T follicular helper cell (primary cell): ENCODE measurements around the gene KCNMA1.

ENCODE experiments used
- DNase-seq: peaks from one replicate; pipeline ENCODE4 v3.0.0-alpha.2; 2020; ENCODE audit warnings: low read depth

Gene KCNMA1

DNA sequence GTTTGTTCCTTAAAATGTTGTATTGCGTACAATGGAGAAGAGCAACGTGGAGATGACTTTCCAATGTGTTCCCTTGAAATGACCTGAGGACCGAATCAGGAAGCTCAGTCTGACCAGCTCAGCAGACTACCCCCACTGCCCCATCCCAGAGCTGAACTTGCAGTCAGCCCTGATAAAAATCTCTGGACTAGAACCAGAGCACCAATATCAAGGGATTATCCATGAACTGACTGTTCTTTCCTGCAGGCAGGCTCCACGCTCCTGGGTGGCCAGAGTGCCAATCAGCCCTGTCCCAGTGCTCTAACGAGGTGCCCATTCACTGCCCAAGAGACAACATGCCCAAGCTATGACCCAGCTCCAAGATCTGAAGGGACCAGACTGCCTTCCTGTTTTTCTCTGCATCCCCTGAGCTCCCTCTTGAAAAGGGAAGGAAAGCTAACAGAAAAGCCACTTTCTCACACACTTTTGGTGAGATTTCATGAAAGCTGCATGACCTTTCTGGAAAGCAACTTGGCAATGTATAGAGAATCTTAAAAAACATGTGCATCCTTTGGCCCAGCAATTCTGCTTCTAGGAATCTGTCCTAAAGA lies 130.2 kb downstream of the KCNMA1 start:
- no peak for DNase-seq

DNA sequence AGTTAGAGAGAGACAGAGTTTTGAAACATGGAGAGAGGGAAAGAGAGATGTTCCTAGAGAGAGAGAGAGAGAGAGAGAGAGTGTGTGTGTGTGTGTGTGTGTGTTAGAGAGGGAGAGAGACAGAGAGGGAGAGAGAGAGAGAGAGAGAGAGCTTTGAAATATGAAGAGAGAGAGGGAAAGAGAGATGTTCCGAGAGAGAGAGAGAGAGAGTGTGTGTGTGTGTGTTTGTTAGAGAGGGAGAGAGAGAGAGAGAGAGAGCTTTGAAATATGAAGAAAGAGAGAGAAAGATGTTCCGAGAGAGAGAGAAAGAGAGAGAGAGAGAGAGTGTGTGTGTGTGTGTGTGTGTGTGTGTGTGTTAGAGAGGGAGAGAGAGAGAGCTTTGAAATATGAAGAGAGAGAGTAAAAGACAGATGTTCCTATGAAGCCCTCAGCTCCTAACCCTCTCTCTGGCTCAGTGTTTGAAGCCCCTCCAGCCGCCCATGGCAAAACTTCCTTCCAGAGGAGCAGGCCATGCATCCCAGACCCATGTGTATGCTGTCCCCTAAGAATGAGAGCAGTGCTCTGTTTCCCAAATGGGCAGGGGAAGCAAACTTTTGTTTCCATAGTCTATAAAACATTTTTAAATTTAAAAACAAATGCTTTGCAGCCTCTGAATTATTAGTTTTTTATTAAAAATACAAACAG lies 130.9 kb downstream of the KCNMA1 start:
- DNase-seq: no peak

DNA sequence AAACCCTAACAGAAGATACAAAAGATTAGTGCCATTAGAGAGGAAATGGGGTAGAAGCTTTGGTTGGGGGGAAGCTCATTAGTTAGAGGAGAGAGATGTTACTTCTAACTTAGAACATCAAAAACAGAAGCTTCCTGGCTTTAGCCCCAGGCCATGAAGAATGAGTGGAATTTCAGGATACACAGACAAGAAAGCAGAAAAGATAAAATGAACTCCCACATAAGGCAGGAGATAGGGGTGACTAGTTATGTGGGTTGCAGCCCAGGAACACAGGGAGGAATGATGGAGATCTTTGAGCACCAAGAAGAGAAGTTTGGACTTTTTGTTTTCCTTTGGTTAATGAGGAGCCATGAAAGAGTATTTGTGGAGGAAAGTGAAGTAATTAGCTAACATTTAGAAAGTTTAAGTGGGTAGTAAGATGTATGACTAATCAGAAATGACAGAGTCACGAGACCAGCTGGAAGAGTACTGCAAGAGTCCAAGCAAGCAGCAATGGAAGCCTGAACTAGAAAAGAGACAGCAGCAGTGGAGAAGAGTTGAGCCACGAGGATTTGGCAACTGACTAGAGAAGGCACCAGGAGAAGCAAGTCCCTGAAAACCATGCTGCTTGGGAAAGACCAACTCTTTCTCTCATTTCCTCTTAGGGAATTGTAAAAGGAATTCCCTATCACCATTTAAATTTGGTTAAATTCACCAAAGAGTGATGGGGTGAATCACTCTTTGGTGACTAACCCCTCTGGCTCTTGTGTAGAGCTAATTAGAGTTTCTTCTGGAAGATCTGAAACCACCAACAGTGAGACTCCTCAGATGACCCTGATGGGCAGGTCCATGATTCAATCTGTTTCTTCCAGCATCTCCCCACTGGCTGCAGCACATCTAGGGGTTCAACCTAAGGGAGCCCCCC lies 131.9 kb downstream of the KCNMA1 start:
- no peak for DNase-seq

DNA sequence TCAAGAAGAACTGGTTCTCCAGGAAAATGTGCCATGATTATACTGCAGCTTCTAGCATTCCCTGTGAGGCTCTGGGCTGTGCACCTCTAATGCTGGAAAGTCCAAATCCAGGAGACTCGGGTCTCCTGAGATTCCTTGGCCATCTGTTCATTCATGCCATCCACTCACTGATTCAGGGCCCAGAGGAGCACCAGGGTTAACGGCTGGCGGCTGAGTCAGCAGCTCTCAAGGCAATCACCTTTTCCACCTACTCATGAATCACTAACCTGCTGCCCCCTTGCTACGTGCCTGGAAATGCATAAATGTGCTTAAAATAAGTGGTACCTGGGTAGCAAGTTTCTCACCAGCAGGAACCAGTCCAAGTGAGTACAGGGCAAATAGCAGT lies 132.7 kb downstream of the KCNMA1 start:
- no peak for DNase-seq

DNA sequence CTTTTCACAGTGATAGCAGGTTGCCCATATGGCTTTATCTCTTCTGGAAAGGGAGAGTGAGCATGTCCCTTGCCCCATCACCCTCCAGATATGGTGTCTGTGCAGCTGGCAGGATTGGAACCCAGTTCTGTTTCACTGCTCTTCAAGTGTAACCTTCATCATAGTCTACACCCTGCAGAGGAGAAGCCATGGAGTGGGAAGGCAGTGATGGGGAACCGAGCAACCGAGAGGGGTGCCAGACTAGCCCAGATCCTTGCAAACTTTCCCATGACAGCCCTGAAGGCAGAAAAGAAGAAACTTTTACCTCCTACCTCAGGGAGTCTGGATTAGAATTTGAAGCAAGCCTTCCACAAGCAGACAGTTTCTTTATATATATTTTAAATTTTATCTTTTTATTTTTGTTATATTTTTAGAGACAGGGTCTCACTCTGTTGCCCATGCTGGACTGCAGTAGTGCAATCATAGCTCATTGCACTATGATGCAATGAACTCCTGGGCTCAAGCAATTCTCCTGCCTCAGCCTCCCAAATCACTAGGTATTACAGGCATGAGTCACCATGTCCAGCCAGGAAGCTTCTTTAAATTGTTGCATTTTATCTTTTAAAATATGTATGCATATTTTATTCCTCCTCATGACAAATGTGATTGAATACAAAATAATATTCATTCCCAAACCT lies 133.3 kb downstream of the KCNMA1 start:
- no peak for DNase-seq

DNA sequence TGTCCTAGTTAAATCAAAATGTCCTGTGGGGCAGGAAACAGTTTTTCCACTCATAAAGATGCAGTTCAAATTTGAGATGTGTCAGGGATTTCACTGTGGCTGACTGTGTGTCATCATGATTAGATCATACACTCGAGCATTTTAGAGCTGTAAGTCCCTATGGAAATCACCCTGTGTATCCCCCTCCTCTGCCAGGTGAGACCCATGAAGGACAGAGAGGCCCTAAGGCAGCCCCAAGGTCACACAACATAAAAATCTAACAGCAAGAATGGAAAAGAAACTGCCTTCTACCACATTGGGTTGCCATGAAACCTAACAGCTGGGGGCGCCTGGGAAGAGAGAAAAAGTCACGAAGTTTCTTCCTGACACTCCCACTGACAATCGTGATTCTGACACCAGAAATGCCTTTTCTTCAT lies 135.8 kb downstream of the KCNMA1 start:
- no peak for DNase-seq

DNA sequence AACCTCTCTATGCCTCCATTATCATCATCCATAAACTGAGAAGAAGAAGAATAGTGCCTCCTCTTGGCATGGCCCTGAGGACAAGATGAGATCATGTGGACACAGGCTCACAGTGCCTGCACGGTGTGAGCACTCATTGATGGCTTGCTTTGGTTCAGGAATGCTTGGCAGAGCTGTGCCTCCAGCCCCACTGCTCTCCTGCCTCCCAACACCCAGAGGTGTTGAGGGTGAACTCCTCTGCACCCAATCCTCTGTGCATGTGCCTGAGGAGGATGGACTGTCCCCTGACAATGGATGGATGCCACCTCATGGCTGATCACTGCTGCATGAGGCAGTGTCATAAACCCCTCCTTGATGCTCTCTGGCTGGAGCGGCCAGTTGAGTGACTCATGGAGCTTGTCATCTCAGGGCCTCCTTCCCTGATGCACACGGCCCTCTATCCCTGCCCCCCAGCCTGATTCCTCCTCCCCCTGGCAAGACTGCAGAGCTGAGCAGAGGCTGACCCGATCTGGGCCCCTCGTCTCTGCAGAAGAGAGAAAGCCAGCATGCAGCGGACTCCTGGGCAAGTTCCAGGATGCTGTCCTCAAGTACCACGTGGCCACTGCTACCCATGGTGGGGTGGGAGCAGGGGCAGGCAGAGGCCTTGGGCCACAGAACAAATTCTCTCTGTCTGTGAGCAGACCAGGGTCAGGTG lies 136.3 kb downstream of the KCNMA1 start:
- DNase-seq: no peak

DNA sequence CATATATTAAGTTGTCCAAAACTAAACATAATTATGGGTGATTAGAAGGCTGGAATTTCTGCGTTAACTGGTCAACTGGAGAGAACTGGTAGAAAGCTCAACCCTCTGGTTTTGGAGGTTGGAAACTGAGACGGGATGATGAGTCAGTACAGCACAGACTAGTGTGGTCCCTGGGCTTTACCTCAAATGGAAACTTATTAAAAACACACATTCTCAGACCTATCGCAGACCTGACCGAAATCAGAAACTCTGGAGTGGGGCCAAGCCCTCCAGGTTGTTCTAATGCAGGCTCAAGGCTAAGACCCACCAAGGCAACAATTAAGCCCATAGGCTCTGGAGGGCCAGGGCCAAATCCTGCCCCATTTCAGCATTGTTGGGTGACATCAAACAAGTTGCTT lies 136.9 kb downstream of the KCNMA1 start:
- no peak for DNase-seq

DNA sequence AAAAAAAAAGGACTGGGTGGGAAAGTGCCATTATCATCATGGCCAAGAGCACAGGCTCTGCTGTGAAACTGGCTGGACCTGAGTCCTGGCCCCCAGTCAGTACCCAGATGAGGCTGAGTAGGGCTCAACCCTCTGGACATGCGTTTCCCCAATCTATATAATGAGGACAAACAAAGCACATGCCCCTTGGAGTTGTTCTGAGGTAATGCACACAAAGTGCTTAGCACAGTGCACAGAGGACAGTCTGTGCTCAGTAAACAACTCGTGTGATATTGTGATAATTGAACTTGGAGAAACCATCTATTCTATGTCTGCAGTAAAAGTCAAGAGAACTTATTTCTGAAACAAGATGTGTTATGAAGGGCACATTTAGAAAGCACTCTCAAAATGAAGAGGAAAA lies 138.8 kb downstream of the KCNMA1 start:
- DNase-seq: no peak

DNA sequence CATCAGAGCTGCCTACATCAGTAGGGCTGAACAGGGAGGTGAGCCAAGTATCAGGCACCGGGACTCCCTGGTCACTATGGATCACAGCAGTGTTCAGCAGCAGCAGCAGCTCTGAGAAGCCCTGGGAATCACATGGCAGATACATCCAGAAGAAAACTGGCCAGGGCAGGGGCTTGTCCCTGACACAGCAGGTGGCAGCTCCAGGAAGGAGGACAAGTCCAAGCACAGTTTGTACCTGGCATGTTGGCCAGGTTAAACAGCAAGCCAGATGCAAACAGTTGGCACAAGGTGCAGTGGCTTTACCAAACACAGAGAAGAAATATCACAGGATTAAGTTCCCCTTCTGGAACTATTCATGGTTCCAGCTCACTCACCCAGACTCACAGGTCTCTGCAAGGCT lies 139.4 kb downstream of the KCNMA1 start:
- no peak for DNase-seq

DNA sequence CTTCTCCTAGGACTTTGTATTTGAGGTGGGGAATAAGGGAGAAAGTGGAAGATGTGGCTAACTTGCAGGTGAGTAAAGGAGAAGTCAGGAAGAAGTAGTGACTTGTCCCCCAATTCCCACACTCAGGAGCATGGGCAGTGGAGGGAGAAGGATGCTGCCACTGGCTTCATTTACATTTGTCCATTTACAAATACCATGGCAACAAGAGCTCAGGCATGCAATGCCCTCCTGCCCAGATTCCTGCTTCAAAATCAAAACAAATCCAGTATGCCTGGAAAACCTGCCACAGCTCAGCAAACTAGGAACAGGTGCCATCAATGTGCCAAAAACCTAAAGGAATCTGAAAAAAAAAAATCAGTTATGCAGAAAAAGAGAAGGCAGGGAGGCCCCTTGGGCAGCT lies 139.9 kb downstream of the KCNMA1 start:
- no peak for DNase-seq

DNA sequence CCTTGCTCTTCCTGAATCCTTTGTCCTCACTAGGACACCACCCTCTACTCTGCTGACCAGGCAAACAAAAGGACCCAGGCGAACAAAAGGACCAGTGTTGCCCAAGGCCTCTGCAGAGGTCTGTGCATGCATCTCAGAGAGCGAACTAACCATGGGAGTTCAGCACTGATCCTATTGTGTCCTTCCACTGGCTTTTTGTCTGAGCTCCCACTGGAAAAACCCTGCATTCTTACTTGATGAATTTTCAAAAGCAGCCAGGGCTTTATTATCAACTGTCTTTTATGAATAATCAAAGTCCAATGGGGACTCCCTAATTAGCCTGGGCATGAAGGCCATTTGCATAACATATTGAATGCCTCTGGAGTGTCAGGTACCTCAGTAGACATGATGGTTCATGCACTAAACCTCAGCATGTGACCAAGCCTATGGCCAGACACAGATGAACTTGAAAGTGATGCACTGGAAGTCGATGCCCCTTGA lies 140.6 kb downstream of the KCNMA1 start:
- no peak for DNase-seq

DNA sequence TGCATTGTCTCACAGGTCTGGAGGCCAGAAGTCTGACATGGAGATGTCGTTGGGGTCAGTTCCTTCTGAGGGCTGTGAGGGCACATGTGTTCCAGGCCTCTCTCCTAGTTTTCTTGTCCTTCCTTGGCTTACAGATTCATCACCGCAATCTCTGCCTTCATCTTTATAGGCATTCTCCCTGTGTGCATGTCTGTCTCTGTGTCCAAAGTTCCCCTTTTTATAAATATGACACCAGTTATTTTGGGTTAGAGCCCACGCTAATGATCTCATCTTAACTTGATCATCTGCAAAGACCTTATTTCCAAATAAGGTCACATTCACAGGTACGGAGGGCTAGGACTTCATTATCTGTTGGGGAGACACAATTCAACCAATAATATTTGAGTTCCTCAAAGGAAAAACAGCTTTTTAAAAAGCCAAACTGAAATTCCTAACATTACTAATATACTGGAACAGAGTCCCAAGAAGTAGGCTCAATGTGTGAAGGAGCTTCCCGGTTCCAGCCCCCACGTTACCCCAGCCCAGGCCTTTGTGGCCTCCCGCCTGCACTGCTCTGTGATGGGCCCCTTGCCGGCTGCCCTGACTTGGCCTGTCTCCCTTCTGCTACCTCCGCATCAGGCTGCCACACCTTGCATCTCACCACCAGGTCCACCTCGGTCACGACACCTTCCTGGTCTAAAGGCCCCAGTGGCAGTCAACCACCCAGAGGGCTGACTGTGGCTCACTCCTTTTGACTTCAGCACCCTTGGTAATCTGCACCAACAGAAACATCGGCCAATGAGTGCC lies 142.7 kb downstream of the KCNMA1 start:
- no peak for DNase-seq

DNA sequence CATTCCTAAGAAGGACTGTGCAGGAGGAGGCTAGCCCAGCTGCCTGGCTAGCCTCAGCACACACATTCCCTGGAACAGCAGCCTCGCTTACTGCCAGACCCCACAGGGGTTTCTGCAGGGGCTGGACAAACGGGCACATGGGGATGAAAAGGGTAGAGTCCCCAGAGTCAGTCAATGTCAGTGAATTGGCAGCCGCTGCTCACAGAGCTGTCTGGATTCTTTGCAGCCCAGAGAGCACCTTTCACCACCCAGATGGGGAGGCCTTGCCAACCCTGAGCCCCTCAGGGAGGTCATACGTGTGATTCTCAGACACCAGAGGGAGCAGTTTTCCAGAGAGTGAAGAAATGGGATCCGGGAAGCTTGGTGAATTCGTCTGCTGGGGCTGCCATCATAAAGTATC lies 143.3 kb downstream of the KCNMA1 start:
- DNase-seq: no peak

DNA sequence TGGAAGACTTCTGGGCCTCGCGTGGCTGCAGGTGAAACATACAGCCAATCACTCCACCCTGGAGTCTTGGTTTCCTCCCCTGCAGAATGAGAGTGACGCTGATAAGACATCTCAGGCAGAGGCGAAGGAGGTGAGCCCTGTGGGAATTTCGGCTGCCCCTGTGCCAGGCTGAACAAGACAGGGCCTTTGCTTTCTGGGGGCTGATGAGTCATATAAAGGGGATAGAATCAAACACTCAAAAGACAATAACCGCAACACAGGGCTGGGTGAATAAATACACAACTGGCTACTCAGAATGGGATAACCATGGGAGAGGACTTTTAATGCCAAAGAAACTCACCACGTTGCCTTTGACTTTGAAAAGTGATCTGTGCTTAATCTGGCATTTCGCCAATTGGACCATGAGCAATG lies 143.8 kb downstream of the KCNMA1 start:
- no peak for DNase-seq

DNA sequence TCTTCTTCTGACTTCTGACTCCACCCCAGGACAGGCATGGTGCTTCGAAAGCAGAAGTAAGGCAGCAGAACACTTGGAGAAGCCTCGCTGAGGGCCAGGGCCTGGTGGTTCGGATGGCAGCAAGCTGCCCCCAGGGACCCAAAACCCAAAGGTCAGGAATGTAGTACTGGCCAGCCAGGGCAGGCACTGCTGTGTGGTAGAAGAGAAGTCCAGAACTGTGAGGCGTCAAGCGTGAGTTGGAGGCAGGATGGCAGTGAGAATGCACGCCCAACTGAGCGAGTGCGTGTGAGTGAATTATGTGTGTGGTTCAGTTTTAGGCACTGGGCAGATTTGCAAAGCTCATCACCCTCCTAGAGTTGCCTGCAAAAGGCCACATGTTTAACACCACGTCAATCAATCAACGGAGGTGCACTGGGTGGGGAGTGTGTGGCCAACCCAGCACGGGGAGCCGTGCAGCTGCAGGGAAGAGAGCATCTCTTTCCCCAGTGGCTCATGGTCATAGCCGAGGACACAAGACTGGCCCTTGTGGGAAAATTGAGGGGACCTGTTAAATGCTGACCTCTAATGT lies 144.3 kb downstream of the KCNMA1 start:
- DNase-seq: no peak

DNA sequence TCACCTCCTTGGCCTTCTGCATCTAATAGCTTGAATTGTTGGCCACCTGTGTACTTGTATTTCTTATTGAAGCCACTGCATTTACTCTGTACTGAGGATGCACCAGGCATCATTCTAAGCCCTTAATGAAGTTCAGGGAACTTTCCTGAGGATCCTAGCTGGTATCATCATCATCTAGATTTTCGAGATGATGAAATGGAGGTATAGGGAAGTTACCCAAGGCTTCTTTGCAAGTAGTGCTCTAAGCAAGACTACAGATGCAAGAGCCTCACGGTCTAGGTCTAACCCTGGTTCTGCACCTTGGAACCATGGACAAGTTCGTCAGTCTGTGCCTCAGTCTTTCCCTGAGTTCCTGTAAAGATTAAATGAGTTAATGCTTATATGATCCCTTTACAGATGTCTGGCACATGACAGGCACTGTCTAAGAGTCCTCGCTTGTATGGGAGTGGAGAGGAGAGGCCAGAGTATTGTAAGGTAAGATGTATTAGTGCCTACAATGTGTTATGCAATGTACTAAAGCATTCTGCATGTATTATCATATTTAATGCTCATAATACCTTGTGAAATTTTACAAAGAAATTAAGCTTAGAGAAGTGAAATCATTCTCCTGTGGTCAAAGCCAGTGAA lies 145.1 kb downstream of the KCNMA1 start:
- DNase-seq: no peak

DNA sequence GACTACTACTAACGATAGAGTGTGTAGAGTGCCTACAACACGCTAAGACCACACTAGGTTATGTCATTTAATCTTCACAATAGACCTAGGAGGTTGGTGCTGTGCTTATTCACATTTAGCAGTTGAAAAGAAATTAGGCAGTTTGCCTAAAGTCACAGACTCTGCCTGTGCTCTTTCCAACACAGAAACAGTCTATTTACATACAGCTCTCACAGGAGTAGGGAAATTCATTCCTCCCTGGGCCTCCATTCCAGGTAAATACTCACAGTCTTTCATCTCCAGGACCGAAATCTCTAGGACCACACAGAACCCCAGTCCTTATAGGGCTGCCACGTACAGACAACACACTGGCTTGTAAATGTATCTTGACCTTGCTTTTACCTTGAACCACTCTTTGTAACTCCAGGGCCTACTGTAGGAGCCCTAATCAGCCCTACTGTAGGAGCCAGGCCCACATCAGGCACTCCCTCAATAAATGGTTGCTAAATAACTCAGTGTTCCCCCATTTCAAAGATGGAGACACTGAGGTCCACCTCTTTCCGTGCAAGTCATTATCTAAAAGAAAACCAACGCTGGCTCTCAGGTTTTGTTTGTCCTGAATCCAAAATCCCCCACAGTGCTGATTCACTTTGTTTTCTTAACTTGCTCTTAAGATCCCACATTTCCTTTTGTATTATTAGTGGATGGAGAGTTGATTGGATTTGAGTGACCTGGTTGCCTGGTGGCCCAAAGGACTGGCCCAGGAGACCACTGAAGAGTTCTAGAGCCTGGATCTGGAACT lies 146.9 kb downstream of the KCNMA1 start:
- no peak for DNase-seq

DNA sequence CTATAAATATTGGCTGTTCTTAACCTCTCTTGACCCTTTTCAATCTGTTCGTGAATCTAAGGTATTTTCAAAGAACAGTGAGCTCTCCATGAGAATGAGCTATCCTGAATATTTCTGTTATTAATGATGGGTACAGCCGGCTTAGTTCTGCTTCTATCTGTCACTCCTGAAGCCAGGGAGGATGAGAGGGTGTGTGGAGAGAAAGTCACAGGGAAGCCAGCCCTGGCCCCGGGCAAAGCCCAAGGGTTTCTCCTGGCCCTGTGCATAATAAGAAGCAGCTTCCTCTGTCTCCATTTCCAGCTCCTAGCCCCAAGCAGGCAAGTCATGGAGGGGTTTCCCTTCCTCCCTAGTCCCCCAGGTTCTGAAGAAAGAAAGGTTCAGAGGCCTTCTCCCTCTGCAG lies 151.1 kb downstream of the KCNMA1 start:
- no peak for DNase-seq
